RWPE2 (cell line): ENCODE data around the gene ZW10.
A peak's percentile ranks its signal among the peaks of the same experiment; 100 is the strongest.
"Not testable (repeated sequence)": the region's sequence is repeated elsewhere in the genome, so short reads cannot be mapped to it uniquely, and the experiment has no call there.

Experiments used
- ATAC-seq: fragments of 200-7000 bp; cut with Tn5 transposase; 3 replicates; pipeline ENCODE4 v1.9.1; 2021; ENCODE audit warnings: low read depth
- DNase-seq: peaks from one replicate; pipeline ENCODE4 v3.0.0-alpha.2; 2020; ENCODE audit warnings: low spot score
- H3K27ac ChIP-seq: fragments of 450-650 bp; 2 replicates; pipeline ENCODE4 v1.5.1; 2017; ENCODE audit warnings: mild to moderate bottlenecking; ENCODE audit not compliant: poor library complexity, severe bottlenecking
- H3K27me3 ChIP-seq: fragments of 250-450 bp; sonication (Bioruptor Pico); 2 replicates; pipeline ENCODE4 v1.5.1; 2021; ENCODE audit warnings: mild to moderate bottlenecking, moderate library complexity; ENCODE audit not compliant: insufficient read depth, poor library complexity, severe bottlenecking
- H3K36me3 ChIP-seq: fragments of 250-450 bp; sonication (Bioruptor Pico); 2 replicates; pipeline ENCODE4 v1.5.1; 2020; ENCODE audit warnings: low read depth, mild to moderate bottlenecking, moderate library complexity
- H3K4me1 ChIP-seq: fragments of 250-450 bp; sonication (Bioruptor Pico); 2 replicates; pipeline ENCODE4 v1.5.1; 2021; ENCODE audit warnings: mild to moderate bottlenecking, moderate library complexity; ENCODE audit not compliant: insufficient read depth, poor library complexity, severe bottlenecking
- H3K4me3 ChIP-seq: fragments of 250-450 bp; sonication (Bioruptor Pico); 2 replicates; pipeline ENCODE4 v1.5.1; 2021; ENCODE audit warnings: mild to moderate bottlenecking, moderate library complexity; ENCODE audit not compliant: severe bottlenecking
- H3K9me3 ChIP-seq: fragments of 250-450 bp; sonication (Bioruptor Pico); 2 replicates; pipeline ENCODE4 v1.5.1; 2021; ENCODE audit warnings: mild to moderate bottlenecking, moderate library complexity; ENCODE audit not compliant: severe bottlenecking
- TF ChIP-seq, protein P1 (sequence below): fragments of 450-650 bp; IDR thresholded peaks from one replicate; pipeline ENCODE4 v1.5.1; 2017; ENCODE audit warnings: mild to moderate bottlenecking, moderate library complexity; ENCODE audit not compliant: poor library complexity, severe bottlenecking

The ZW10 gene

DNA sequence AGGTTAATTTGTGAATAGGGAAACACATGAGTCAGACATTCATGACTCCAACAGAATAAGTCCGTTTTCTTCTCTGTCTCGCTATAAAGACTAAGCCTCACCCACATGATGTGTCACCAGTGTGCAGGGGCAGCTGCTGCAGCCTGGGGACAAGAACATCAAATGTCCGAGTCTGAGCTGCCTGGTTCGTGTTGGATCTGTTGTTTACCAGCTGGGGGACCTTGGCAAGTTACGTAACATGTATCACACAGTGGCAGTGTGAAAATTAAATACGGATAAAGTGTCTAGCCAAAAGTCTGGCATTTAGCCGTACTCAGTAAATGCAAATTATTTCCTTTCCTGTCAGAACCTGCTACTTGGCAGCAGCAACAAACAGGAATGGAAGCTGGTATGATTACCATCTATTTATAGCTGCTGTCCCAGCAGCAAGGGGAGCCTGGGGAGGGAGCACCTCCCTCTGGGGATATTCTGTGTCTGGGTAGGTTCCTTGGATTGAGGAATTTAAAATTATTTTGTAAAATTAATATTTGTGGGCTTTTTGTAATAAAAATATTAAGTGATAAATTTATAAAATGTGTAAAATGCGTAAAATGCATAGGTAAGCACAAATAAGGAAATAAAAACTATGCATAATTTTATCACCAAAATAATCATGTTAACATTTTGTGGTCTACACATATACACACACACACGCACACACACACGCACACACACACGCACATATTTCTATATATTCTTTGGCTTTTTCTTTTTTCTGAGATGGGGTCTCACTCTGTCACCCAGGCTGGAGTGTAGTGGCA lies 4.8 kb upstream of the ZW10 start:
- TF ChIP-seq, protein P1, sequence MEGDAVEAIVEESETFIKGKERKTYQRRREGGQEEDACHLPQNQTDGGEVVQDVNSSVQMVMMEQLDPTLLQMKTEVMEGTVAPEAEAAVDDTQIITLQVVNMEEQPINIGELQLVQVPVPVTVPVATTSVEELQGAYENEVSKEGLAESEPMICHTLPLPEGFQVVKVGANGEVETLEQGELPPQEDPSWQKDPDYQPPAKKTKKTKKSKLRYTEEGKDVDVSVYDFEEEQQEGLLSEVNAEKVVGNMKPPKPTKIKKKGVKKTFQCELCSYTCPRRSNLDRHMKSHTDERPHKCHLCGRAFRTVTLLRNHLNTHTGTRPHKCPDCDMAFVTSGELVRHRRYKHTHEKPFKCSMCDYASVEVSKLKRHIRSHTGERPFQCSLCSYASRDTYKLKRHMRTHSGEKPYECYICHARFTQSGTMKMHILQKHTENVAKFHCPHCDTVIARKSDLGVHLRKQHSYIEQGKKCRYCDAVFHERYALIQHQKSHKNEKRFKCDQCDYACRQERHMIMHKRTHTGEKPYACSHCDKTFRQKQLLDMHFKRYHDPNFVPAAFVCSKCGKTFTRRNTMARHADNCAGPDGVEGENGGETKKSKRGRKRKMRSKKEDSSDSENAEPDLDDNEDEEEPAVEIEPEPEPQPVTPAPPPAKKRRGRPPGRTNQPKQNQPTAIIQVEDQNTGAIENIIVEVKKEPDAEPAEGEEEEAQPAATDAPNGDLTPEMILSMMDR, result peak; percentile 17

DNA sequence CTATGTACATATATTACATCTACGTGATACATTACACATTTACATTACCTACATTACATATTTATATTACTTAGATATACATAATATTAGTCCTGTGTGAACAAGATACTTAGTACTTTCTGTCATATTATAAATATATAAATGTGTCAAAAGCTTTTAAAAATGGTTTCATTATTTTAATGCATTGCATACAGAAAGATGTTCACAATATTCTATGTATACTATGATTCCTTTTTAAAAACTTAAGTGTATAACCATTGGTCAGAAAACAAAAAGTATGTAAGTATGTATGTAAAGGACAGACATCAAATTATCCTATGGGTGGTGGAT lies 647 bp upstream of the ZW10 start:
- TF ChIP-seq, protein P1, result peak; percentile 76
- Histone ChIP-seq H3K27me3 (no peaks in the 10 kb centered on the region), H3K4me1 (peaks cover 11% of the 10 kb centered on the region), H3K9me3 (no peaks in the 10 kb centered on the region), H3K27ac (no peak overlapping the region), H3K36me3 (peaks cover 17% of the 10 kb centered on the region), H3K4me3 (peak overlapping the region; percentile 63)
- ATAC-seq, result no peak
- DNase-seq, result no peak

More for the DNA sequence above, 4.8 kb upstream of the ZW10 start:
- Histone ChIP-seq H3K4me3 (peak overlapping the region; percentile 8), H3K27me3 (no peaks in the 10 kb centered on the region), H3K36me3 (no peaks in the 10 kb centered on the region), H3K9me3 (no peaks in the 10 kb centered on the region), H3K4me1 (peaks cover 11% of the 10 kb centered on the region), H3K27ac (peak overlapping the region; percentile 36)
- peak; percentile 72 for ATAC-seq
- DNase-seq, result no peak

DNA sequence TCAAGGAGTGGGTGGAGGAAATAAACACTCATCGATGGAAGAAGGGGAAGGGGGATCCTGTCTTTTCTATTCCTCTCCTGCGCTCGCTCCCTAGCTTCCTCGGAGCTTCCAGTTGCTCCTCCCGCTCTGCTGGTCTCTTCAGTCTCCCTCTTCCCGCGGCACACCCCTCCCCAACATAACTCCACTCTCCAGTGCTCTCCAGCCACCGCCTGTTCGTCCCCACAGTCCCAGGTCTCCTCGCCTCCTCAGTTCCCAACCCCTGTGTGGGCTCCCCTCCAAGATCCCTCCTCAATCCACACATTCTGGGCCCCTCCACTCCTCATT lies 438 bp downstream of the ZW10 start:
- DNase-seq (no peak), ATAC-seq (peak; percentile 48)
- peak overlapping the region; percentile 22 for H3K27ac ChIP-seq
- peaks cover 10% of the 10 kb centered on the region for H3K4me1 ChIP-seq
- H3K4me3 ChIP-seq, result peak overlapping the region; percentile 63
- H3K36me3 ChIP-seq, result peaks cover 27% of the 10 kb centered on the region
- no peaks in the 10 kb centered on the region for H3K9me3 ChIP-seq
- TF ChIP-seq, protein P1, result no peak
- no peaks in the 10 kb centered on the region for H3K27me3 ChIP-seq

DNA sequence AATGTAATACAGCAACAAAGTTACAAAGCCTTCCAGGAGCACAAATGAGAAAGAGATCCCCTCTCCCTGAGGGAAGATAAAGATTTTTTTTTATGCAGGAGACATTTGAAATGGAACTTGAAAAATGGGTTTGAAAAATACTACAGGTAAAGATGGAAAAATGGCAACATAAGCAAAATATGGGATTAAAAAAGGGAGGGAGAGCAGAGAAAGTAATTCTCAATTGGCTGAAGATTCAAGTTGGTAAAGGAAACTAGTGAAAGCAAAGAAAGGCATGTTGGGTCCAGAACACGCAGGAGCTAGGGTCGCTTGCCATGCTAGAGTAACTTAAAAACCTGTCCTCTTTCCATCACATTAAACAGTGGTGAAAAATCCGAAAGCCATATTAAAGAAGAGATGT lies 1.5 kb downstream of the ZW10 start:
- DNase-seq, result no peak
- no peak overlapping the region for H3K27ac ChIP-seq
- no peaks in the 10 kb centered on the region for H3K27me3 ChIP-seq
- H3K36me3 ChIP-seq, result peaks cover 35% of the 10 kb centered on the region
- H3K9me3 ChIP-seq, result no peaks in the 10 kb centered on the region
- TF ChIP-seq, protein P1, result no peak
- no peak for ATAC-seq
- H3K4me3 ChIP-seq, result no peak overlapping the region
- peaks cover 4% of the 10 kb centered on the region for H3K4me1 ChIP-seq

DNA sequence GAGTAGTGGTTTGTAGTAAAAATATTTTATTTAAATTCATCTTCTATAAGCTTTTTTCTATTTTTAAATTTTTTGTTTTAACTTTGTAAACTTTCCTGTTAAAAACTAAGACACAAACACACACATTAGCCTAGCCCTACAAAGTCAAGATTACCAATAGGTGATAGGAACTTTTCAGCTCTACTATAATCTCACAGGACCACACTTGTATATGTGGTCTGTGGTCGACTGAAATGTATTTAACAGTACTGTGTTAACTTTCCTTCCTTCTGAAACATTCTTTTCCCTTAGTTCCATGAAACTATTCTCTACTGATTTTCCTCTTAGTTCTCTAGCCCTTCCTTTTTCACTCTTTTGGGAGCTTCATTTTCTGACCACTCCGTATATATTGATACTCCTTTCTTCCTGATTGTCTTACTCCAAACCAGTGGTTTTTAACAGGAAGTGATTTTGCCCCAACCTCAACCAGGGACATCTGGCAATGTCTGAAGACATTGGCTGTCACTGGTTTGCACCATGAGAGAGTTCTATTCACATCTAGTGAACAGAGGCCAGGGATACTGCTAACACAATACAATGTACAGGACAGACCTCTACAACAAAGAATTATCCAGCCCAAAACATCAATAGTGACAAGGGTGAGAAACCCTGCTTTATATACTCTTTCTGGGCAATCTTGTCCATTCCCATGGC lies 8.8 kb downstream of the ZW10 start:
- Histone ChIP-seq H3K36me3 (peaks cover 75% of the 10 kb centered on the region), H3K27ac (no peak overlapping the region), H3K9me3 (no peaks in the 10 kb centered on the region), H3K4me1 (no peaks in the 10 kb centered on the region), H3K27me3 (no peaks in the 10 kb centered on the region), H3K4me3 (no peak overlapping the region)
- TF ChIP-seq, protein P1, result no peak
- ATAC-seq (no peak), DNase-seq (no peak)

DNA sequence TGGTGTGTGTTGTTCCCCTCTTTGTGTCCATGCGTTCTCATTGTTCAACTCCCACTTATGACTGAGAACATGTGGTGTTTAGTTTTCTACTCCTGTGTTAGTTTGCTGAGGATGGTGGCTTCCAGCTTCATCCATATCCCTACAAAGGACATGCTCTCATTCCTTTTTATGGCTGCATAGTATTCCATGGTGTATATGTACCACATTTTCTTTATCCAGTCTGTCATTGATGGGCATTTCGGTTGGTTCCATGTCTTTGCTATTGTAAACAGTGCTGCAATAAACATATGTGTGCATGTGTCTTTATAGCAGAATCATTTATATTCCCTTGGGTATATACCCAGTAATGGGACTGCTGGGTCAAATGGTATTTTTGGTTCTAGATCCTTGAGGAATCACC lies 10.5 kb downstream of the ZW10 start:
- not testable (repeated sequence) for H3K9me3 ChIP-seq, H3K27me3 ChIP-seq, ATAC-seq, H3K27ac ChIP-seq, H3K4me1 ChIP-seq, H3K4me3 ChIP-seq, DNase-seq
- peaks cover 75% of the 10 kb centered on the region for H3K36me3 ChIP-seq
